ENCODE results near the gene USP6NL. TPM values are rescaled to one million over a fixed set of nuclear protein-coding genes. Genes with fewer than 3 reads are reported as not detected.

The USP6NL gene
- polyA plus RNA-seq, 1 donor (not counting 4 experiments of a cell fraction or from before 2014, with no cell fraction given): 8.7 TPM

GRCh38 chr10:11593612-11594011 is 17.8 kb downstream of the USP6NL start:
- no peak for DNase-seq (ENCODE audit: low read depth, low spot score)
- Histone ChIP-seq H3K9me1 (ENCODE audit: control insufficient read depth, extremely low read depth, insufficient read depth, low read length) (peaks cover 3% of the 10 kb centered on the region), H3K9me3 (ENCODE audit: control insufficient read depth, low read depth, low read length) (no peaks in the 10 kb centered on the region), H3K4me3 (ENCODE audit: control insufficient read depth in 2 of 3, extremely low read depth in 1 of 3, insufficient read depth in 2 of 3, low read depth in 1 of 3, low read length in 3 of 3) (no peak overlapping the region), H3K27me3 (ENCODE audit: control insufficient read depth, extremely low read depth, insufficient read depth, low read length) (no peaks in the 10 kb centered on the region), H4K20me1 (ENCODE audit: control insufficient read depth, extremely low read depth, insufficient read depth, low read length) (no peaks in the 10 kb centered on the region), H3K4me1 (ENCODE audit: control insufficient read depth, extremely low read depth, insufficient read depth, low read length) (no peaks in the 10 kb centered on the region), H3K4me2 (ENCODE audit: control insufficient read depth, extremely low read depth, insufficient read depth, low read depth, low read length) (no peak overlapping the region), H3K36me3 (ENCODE audit: control insufficient read depth in 2 of 2, extremely low read depth in 1 of 2, insufficient read depth in 2 of 2, low read length in 2 of 2) (no peaks in the 10 kb centered on the region), H2AFZ (ENCODE audit: control insufficient read depth, low read length) (no peak overlapping the region), H3K27ac (ENCODE audit: control insufficient read depth, insufficient read depth, low read length) (no peak overlapping the region), H3K9ac (ENCODE audit: control insufficient read depth, extremely low read depth, insufficient read depth, low read length) (no peak overlapping the region), H3K79me2 (ENCODE audit: control insufficient read depth, insufficient read depth, low read length) (peaks cover 20% of the 10 kb centered on the region)
- TF ChIP-seq, protein P1, sequence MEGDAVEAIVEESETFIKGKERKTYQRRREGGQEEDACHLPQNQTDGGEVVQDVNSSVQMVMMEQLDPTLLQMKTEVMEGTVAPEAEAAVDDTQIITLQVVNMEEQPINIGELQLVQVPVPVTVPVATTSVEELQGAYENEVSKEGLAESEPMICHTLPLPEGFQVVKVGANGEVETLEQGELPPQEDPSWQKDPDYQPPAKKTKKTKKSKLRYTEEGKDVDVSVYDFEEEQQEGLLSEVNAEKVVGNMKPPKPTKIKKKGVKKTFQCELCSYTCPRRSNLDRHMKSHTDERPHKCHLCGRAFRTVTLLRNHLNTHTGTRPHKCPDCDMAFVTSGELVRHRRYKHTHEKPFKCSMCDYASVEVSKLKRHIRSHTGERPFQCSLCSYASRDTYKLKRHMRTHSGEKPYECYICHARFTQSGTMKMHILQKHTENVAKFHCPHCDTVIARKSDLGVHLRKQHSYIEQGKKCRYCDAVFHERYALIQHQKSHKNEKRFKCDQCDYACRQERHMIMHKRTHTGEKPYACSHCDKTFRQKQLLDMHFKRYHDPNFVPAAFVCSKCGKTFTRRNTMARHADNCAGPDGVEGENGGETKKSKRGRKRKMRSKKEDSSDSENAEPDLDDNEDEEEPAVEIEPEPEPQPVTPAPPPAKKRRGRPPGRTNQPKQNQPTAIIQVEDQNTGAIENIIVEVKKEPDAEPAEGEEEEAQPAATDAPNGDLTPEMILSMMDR (optimal IDR thresholded peaks at IDR 0.05 in 1 of 3, IDR thresholded peaks at IDR 0.05 in 1 of 3, conservative IDR thresholded peaks at IDR 0.05 in 1 of 3; ENCODE audit: extremely low read depth in 1 of 3, insufficient read depth in 2 of 3, low read length in 3 of 3): no peak
- TF ChIP-seq EZH2 (IDR thresholded peaks at IDR 0.05; ENCODE audit: low read length): no peak
- dilution Hi-C loops (cut with MboI; ENCODE audit: extremely low pct_ligation_motif_present, low sequenced_read_pairs): no loop called here
- FAIRE-seq: no peak

GRCh38 chr10:11589738-11590137 is 21.7 kb downstream of the USP6NL start:
- peaks cover 3% of the 10 kb centered on the region for H3K9me1 ChIP-seq (ENCODE audit: control insufficient read depth, extremely low read depth, insufficient read depth, low read length)
- peaks cover 32% of the 10 kb centered on the region for H3K79me2 ChIP-seq (ENCODE audit: control insufficient read depth, insufficient read depth, low read length)
- FAIRE-seq: no peak
- no peaks in the 10 kb centered on the region for H3K27me3 ChIP-seq (ENCODE audit: control insufficient read depth, extremely low read depth, insufficient read depth, low read length)
- H3K9me3 ChIP-seq (ENCODE audit: control insufficient read depth, low read depth, low read length): no peaks in the 10 kb centered on the region
- no peak overlapping the region for H3K4me3 ChIP-seq (ENCODE audit: control insufficient read depth in 2 of 3, extremely low read depth in 1 of 3, insufficient read depth in 2 of 3, low read depth in 1 of 3, low read length in 3 of 3)
- no peak overlapping the region for H2AFZ ChIP-seq (ENCODE audit: control insufficient read depth, low read length)
- no peak for DNase-seq (ENCODE audit: low read depth, low spot score)
- TF ChIP-seq EZH2 (IDR thresholded peaks at IDR 0.05; ENCODE audit: low read length): no peak
- TF ChIP-seq, protein P1 (optimal IDR thresholded peaks at IDR 0.05 in 1 of 3, IDR thresholded peaks at IDR 0.05 in 1 of 3, conservative IDR thresholded peaks at IDR 0.05 in 1 of 3; ENCODE audit: extremely low read depth in 1 of 3, insufficient read depth in 2 of 3, low read length in 3 of 3): no peak
- dilution Hi-C loops (cut with MboI; ENCODE audit: extremely low pct_ligation_motif_present, low sequenced_read_pairs): no loop called here
- H3K9ac ChIP-seq (ENCODE audit: control insufficient read depth, extremely low read depth, insufficient read depth, low read length): no peak overlapping the region
- H3K27ac ChIP-seq (ENCODE audit: control insufficient read depth, insufficient read depth, low read length): no peak overlapping the region
- no peaks in the 10 kb centered on the region for H3K36me3 ChIP-seq (ENCODE audit: control insufficient read depth in 2 of 2, extremely low read depth in 1 of 2, insufficient read depth in 2 of 2, low read length in 2 of 2)
- peaks cover 13% of the 10 kb centered on the region for H3K4me1 ChIP-seq (ENCODE audit: control insufficient read depth, extremely low read depth, insufficient read depth, low read length)
- H3K4me2 ChIP-seq (ENCODE audit: control insufficient read depth, extremely low read depth, insufficient read depth, low read depth, low read length): no peak overlapping the region
- H4K20me1 ChIP-seq (ENCODE audit: control insufficient read depth, extremely low read depth, insufficient read depth, low read length): no peaks in the 10 kb centered on the region
